ENCODE measurements around the gene ARHGAP32. TPM values are rescaled to one million over a fixed set of nuclear protein-coding genes. Genes with fewer than 3 reads are reported as not detected.

The ARHGAP32 gene
- total RNA-seq, 1 experiment from 2014 or later = 62.6 TPM

DNA sequence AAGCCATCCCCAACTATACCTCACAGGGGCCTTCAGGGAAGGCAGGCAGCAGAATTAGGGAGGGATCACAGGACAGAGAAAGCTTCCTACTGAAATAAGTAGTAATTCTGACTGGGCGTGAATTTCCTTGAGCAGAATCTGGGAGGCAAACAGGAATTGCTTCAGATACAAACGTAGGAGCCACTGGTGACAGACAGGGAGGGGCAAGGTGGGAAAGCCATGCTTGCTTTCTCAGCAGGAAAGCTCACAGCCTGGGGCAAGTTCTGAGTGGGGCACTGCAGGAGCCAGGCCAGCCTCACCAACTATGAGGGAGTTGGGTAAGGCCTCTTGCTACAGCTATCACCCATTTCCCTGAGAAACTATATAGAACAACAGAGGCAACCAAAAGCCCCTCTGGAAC, 43.6 kb downstream of the ARHGAP32 start:
- intact Hi-C loops (cut with micrococcal nuclease) = no loop called here
- Mint-ChIP-seq H3K27me3 (ENCODE audit: insufficient read depth, unreplicated experiment) (no peaks in the 10 kb centered on the region), H3K36me3 (ENCODE audit: insufficient read depth, unreplicated experiment) (peaks cover under 1% of the 10 kb centered on the region), H3K9me3 (ENCODE audit: unreplicated experiment) (peaks cover 11% of the 10 kb centered on the region), H3K4me3 (ENCODE audit: unreplicated experiment) (peak overlapping the region; percentile 46), H3K4me1 (ENCODE audit: insufficient read depth, unreplicated experiment) (peaks cover 30% of the 10 kb centered on the region), H3K27ac (ENCODE audit: low read depth, unreplicated experiment) (peak overlapping the region; percentile 94)
- peak; percentile 84 for DNase-seq (ENCODE audit: unreplicated experiment)
- BruUV-seq (replicated peaks) = no TSS peak
- ChIA-PET CTCF (interaction anchor here (0.6 to 1.8 kb wide), 3 partner anchors 30 to 183 kb away, joined by 3 to 4 read pairs (median 3); no protein-coding TSS in a partner anchor), POLR2A (interaction anchor here (0.6 to 9.0 kb wide), 9 partner anchors 9 to 976 kb away, joined by 3 to 103 read pairs (median 6); partner anchors contain the start of gene ARHGAP32)
- TF ChIP-seq, protein P1, sequence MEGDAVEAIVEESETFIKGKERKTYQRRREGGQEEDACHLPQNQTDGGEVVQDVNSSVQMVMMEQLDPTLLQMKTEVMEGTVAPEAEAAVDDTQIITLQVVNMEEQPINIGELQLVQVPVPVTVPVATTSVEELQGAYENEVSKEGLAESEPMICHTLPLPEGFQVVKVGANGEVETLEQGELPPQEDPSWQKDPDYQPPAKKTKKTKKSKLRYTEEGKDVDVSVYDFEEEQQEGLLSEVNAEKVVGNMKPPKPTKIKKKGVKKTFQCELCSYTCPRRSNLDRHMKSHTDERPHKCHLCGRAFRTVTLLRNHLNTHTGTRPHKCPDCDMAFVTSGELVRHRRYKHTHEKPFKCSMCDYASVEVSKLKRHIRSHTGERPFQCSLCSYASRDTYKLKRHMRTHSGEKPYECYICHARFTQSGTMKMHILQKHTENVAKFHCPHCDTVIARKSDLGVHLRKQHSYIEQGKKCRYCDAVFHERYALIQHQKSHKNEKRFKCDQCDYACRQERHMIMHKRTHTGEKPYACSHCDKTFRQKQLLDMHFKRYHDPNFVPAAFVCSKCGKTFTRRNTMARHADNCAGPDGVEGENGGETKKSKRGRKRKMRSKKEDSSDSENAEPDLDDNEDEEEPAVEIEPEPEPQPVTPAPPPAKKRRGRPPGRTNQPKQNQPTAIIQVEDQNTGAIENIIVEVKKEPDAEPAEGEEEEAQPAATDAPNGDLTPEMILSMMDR (IDR thresholded peaks at IDR 0.05; ENCODE audit: unreplicated experiment) = no peak

DNA sequence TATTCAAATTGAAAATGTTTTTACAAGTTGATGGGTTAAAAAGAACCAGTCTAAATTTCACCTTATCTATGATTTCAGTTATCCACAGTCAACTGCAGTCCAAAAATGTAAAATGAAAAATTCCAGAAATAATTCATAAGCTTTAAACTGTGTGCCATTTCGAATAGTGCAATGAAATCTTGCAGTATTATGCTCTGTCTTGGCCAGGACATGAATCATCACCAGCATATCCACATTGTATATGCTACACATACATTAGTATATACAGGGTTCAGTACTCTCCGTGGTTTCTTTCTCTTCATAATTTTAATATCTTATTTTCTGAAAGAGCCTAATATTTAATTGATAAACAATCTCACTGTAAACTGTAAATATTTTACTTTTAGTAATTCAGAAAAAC, 45.9 kb downstream of the ARHGAP32 start:
- TF ChIP-seq, protein P1 (IDR thresholded peaks at IDR 0.05; ENCODE audit: unreplicated experiment) = no peak
- H3K27ac Mint-ChIP-seq (ENCODE audit: low read depth, unreplicated experiment) = peak overlapping the region; percentile 94
- peaks cover 5% of the 10 kb centered on the region for H3K36me3 Mint-ChIP-seq (ENCODE audit: insufficient read depth, unreplicated experiment)
- peak; percentile 64 for DNase-seq (ENCODE audit: unreplicated experiment)
- intact Hi-C loops (cut with micrococcal nuclease) = no loop called here
- H3K27me3 Mint-ChIP-seq (ENCODE audit: insufficient read depth, unreplicated experiment) = no peaks in the 10 kb centered on the region
- ChIA-PET POLR2A (interaction anchor here (0.5 to 9.0 kb wide), 10 partner anchors 8 to 626 kb away, joined by 3 to 103 read pairs (median 5); partner anchors contain the start of gene ARHGAP32), CTCF (interaction anchor here (0.5 kb wide), 1 partner anchor 56 kb away, joined by 3 read pairs; no protein-coding TSS in a partner anchor)
- peaks cover 41% of the 10 kb centered on the region for H3K4me1 Mint-ChIP-seq (ENCODE audit: insufficient read depth, unreplicated experiment)
- peak overlapping the region; percentile 45 for H3K4me3 Mint-ChIP-seq (ENCODE audit: unreplicated experiment)
- BruUV-seq (replicated peaks) = no TSS peak
- H3K9me3 Mint-ChIP-seq (ENCODE audit: unreplicated experiment) = no peaks in the 10 kb centered on the region

DNA sequence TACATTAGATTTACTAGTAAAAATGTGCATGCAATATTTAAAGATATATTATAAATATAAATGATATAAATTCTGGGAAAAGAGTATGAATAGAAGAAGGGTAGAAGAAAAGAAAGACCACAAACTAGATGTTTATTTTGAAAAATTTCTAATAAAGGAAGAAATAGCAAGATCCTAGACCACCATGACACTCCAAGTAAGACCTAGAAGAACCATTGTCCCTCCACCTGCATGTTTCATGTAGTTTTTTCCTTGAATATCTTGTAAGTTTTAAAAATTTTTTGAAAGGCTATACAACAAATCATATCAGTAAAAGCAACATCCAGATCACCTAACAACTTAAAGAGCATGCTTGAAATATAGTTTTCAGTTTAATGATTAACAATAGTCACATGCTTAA, 46.8 kb downstream of the ARHGAP32 start:
- intact Hi-C loops (cut with micrococcal nuclease) = no loop called here
- H3K27ac Mint-ChIP-seq (ENCODE audit: low read depth, unreplicated experiment) = peak overlapping the region; percentile 94
- ChIA-PET CTCF (no interaction called here), POLR2A (interaction anchor here (0.8 to 9.0 kb wide), 8 partner anchors 13 to 133 kb away, joined by 4 to 103 read pairs (median 6); partner anchors contain the start of gene ARHGAP32)
- H3K27me3 Mint-ChIP-seq (ENCODE audit: insufficient read depth, unreplicated experiment) = no peaks in the 10 kb centered on the region
- TF ChIP-seq, protein P1 (IDR thresholded peaks at IDR 0.05; ENCODE audit: unreplicated experiment) = no peak
- H3K4me3 Mint-ChIP-seq (ENCODE audit: unreplicated experiment) = peak overlapping the region; percentile 45
- BruUV-seq (replicated peaks) = no TSS peak
- peaks cover 5% of the 10 kb centered on the region for H3K36me3 Mint-ChIP-seq (ENCODE audit: insufficient read depth, unreplicated experiment)
- H3K4me1 Mint-ChIP-seq (ENCODE audit: insufficient read depth, unreplicated experiment) = peaks cover 41% of the 10 kb centered on the region
- DNase-seq (ENCODE audit: unreplicated experiment) = peak; percentile 11
- no peaks in the 10 kb centered on the region for H3K9me3 Mint-ChIP-seq (ENCODE audit: unreplicated experiment)

DNA sequence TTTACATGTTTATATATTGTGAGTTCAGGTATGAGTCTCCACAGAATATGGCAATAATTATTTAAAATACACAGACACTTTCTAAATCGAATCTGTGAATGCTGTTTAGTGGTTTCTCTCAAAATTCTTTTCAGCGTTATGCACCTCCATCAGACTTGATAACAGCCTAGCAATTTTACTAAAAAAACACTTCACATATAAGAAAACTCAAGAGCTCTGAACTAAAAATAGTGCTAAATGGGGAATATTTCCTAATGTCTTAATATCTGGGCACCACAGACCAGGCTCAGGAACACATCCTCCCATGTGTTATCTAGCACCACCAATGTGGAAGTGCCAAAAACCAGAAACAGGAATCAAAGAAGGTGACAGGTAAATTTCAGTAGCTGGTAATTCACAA, 47.9 kb downstream of the ARHGAP32 start:
- peak; percentile 31 for DNase-seq (ENCODE audit: unreplicated experiment)
- Mint-ChIP-seq H3K4me3 (ENCODE audit: unreplicated experiment) (peak overlapping the region; percentile 25), H3K36me3 (ENCODE audit: insufficient read depth, unreplicated experiment) (peaks cover 5% of the 10 kb centered on the region), H3K27me3 (ENCODE audit: insufficient read depth, unreplicated experiment) (no peaks in the 10 kb centered on the region), H3K27ac (ENCODE audit: low read depth, unreplicated experiment) (peak overlapping the region; percentile 94), H3K9me3 (ENCODE audit: unreplicated experiment) (peaks cover 6% of the 10 kb centered on the region), H3K4me1 (ENCODE audit: insufficient read depth, unreplicated experiment) (peaks cover 37% of the 10 kb centered on the region)
- CTCF ChIA-PET = interaction anchor here (0.7 kb wide), 1 partner anchor 14 kb away, joined by 3 read pairs; no protein-coding TSS in a partner anchor
- TF ChIP-seq, protein P1 (IDR thresholded peaks at IDR 0.05; ENCODE audit: unreplicated experiment) = no peak
- POLR2A ChIA-PET = interaction anchor here (1.0 to 9.0 kb wide), 6 partner anchors 46 to 135 kb away, joined by 3 to 103 read pairs (median 8); partner anchors contain the start of gene ARHGAP32
- BruUV-seq (replicated peaks) = no TSS peak
- intact Hi-C loops (cut with micrococcal nuclease) = loop anchor here (5.0 kb wide), 1 partner anchor 133 kb away; no protein-coding TSS in a partner anchor
